Subcutaneous abdominal adipose tissue (tissue), 5 donors: ENCODE data around the gene FGF3.

Source experiments
- H3K27ac ChIP-seq: one replicate; pipeline ENCODE4 v1.7.0; 2013; ENCODE audit warnings: low read depth, mild to moderate bottlenecking, inconsistent platforms, low read length, moderate library complexity
- H3K27me3 ChIP-seq, 5 donors: one replicate each; pipeline ENCODE4 v1.7.0; 2013; ENCODE audit warnings: low read length in 5 of 5, inconsistent platforms in 1 of 5; ENCODE audit not compliant: control insufficient read depth in 5 of 5, insufficient read depth in 4 of 5
- H3K36me3 ChIP-seq, 5 donors: one replicate each; pipeline ENCODE4 v1.7.0; 2013; ENCODE audit warnings: low read length in 5 of 5; ENCODE audit not compliant: control insufficient read depth in 5 of 5, insufficient read depth in 5 of 5
- H3K4me1 ChIP-seq, 5 donors: one replicate each; pipeline ENCODE4 v1.7.0; 2013; ENCODE audit warnings: low read length in 5 of 5, mild to moderate bottlenecking in 3 of 5, moderate library complexity in 1 of 5; ENCODE audit not compliant: control insufficient read depth in 5 of 5, insufficient read depth in 5 of 5
- H3K4me3 ChIP-seq, 5 donors: one replicate each; pipeline ENCODE4 v1.7.0; 2013; ENCODE audit warnings: low read length in 5 of 5, low read depth in 1 of 5
- H3K9ac ChIP-seq, 5 donors: one replicate each; pipeline ENCODE4 v1.7.0; 2013; ENCODE audit warnings: low read length in 5 of 5, mild to moderate bottlenecking in 4 of 5, moderate library complexity in 3 of 5
- H3K9me3 ChIP-seq, 5 donors: one replicate each; pipeline ENCODE4 v1.7.0; 2013; ENCODE audit warnings: low read length in 5 of 5; ENCODE audit not compliant: control insufficient read depth in 5 of 5
- donor health status: healthy.
- donor health status: healthy.
- donor health status: healthy.
- donor health status: healthy.
- donor health status: healthy.

FGF3 gene

GRCh38 chr11:69862797-69863543 is 43.8 kb upstream of the FGF3 start:
- H3K4me3 ChIP-seq: no peak overlapping the region
- H3K27me3 ChIP-seq: peaks cover 8 to 48% (median 44%) of the 10 kb centered on the region in 5 donors
- H3K4me1 ChIP-seq: no peaks in the 10 kb centered on the region
- H3K9ac ChIP-seq: no peak overlapping the region
- no peaks in the 10 kb centered on the region for H3K9me3 ChIP-seq
- no peaks in the 10 kb centered on the region for H3K36me3 ChIP-seq
- no peak overlapping the region for H3K27ac ChIP-seq

DNA sequence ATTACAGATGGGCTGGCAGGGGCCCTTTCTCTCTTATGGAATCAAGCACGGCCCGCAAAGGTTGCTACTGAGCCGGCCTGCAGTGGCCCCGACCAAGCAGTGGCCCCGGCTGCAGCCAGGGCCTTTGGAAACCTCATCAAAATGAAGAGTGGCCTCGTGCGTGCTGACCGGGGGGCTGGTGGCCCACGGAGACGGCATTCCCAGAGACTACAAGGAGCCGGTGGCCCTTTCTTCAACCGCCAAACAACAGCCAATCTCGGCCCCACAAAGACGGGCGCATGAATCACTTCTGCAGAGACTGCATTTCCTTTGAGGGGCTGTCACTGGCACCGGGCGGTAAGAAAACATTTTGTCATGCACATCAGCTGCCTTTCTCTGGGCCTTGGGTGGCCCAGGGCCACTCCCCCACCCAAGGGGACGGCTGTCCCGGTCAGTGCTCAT is 43.1 kb upstream of the FGF3 start:
- no peaks in the 10 kb centered on the region for H3K9me3 ChIP-seq
- no peak overlapping the region for H3K9ac ChIP-seq
- no peak overlapping the region for H3K4me3 ChIP-seq
- no peaks in the 10 kb centered on the region for H3K4me1 ChIP-seq
- no peak overlapping the region for H3K27ac ChIP-seq
- peaks cover 8 to 43% (median 39%) of the 10 kb centered on the region in 5 donors for H3K27me3 ChIP-seq
- H3K36me3 ChIP-seq: no peaks in the 10 kb centered on the region

DNA sequence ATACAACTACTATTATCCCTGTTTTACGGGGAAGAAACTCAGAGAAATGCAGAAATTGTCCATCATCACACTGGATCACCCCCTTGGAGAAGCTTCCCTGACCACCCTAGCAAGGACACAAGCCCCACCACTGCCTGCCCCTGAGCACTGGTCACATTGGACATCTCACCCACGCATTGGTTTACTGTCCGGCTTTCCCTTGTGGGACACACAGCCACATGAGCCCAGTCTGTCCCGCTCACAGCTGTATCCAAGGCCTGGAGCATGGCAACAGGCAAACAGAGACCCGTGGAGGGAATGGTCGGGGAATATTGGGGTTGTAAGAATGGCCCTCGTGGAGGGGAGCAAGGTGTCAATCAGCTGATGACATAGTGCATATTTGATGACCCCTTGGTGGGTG is 42.7 kb upstream of the FGF3 start:
- no peak overlapping the region for H3K27ac ChIP-seq
- no peaks in the 10 kb centered on the region for H3K4me1 ChIP-seq
- no peaks in the 10 kb centered on the region for H3K9me3 ChIP-seq
- no peaks in the 10 kb centered on the region for H3K36me3 ChIP-seq
- no peak overlapping the region for H3K4me3 ChIP-seq
- H3K9ac ChIP-seq: no peak overlapping the region
- peaks cover 4 to 39% (median 36%) of the 10 kb centered on the region in 5 donors for H3K27me3 ChIP-seq

DNA sequence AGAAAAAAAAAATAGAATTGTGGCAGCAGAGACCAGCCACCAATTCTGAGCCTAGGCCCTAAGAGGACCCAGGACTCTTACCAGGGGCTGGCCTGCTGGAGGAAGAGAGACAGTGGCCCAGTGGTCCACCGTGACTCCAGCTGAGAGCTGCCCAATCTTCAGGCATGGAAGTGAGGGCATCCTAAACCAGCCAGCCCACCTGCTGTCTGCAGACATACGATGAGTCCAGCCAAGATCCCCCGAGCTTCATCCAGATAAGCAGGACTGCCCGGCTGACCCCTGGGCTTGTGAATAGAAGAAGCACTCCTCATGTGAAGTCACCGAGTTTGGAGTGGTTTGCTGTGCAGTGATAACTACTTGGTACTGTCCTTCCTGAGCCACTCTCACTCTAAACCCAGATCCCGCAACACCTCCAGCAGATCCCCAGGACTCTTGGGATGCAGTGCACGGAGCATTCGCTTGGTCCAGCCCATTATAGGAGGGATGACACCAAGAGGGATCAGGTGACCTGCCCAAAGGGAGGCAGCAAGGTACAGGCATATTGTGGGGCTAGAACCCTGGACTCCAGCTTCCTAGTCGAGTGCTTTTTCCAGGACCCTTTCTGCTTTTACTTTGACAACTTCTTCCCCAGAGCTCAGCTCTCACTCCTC is 41.7 kb upstream of the FGF3 start:
- H3K27me3 ChIP-seq: peaks cover 3 to 39% (median 36%) of the 10 kb centered on the region in 5 donors

GRCh38 chr11:69860244-69860643 is 41.0 kb upstream of the FGF3 start:
- Histone ChIP-seq H3K27me3 (peaks cover 3 to 35% (median 32%) of the 10 kb centered on the region in 5 donors), H3K36me3 (no peaks in the 10 kb centered on the region), H3K4me1 (no peaks in the 10 kb centered on the region), H3K4me3 (no peak overlapping the region), H3K9me3 (no peaks in the 10 kb centered on the region), H3K27ac (no peak overlapping the region), H3K9ac (no peak overlapping the region)

More for the DNA sequence above, 41.7 kb upstream of the FGF3 start:
- H3K4me1 ChIP-seq: no peaks in the 10 kb centered on the region
- H3K4me3 ChIP-seq: no peak overlapping the region
- no peaks in the 10 kb centered on the region for H3K36me3 ChIP-seq
- H3K9me3 ChIP-seq: no peaks in the 10 kb centered on the region
- H3K27ac ChIP-seq: no peak overlapping the region
- H3K9ac ChIP-seq: no peak overlapping the region

GRCh38 chr11:69859275-69859934 is 40.2 kb upstream of the FGF3 start:
- peaks cover 3 to 27% (median 26%) of the 10 kb centered on the region in 5 donors for H3K27me3 ChIP-seq
- H3K9ac ChIP-seq: no peak overlapping the region
- H3K4me3 ChIP-seq: no peak overlapping the region
- no peak overlapping the region for H3K27ac ChIP-seq
- peaks cover 0 to 2% (median 0%) of the 10 kb centered on the region in 5 donors for H3K9me3 ChIP-seq
- no peaks in the 10 kb centered on the region for H3K36me3 ChIP-seq
- no peaks in the 10 kb centered on the region for H3K4me1 ChIP-seq

- H3K27ac ChIP-seq: no peak overlapping the region
- peaks cover 4 to 19% (median 16%) of the 10 kb centered on the region in 5 donors for H3K27me3 ChIP-seq
Observed at GRCh38 chr11:69855421-69855820, 36.2 kb upstream of the FGF3 start.

DNA sequence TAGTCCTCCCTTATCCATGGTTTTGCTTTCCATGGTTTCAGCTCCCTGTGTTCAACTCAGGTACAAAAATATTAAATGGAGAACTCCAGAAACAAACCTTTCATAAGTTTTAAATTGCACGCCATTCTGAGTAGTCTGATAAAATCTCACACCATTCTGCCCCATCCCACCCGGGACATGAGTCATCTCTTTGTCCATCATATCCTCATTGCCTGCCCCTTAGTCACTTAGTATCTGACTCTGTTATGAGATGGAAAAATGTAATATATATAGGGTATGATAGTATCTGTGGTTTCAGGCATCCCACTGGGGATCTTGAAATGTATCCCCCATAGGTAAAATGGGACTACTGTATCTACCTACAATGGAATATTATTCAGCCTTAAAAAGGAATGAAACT is 35.5 kb upstream of the FGF3 start:
- no peak overlapping the region for H3K4me3 ChIP-seq
- no peaks in the 10 kb centered on the region for H3K4me1 ChIP-seq
- no peak overlapping the region for H3K9ac ChIP-seq
- no peaks in the 10 kb centered on the region for H3K36me3 ChIP-seq
- peaks cover 4 to 16% (median 15%) of the 10 kb centered on the region in 5 donors for H3K27me3 ChIP-seq
- no peak overlapping the region for H3K27ac ChIP-seq
- peaks cover 7 to 20% (median 11%) of the 10 kb centered on the region in 5 donors for H3K9me3 ChIP-seq

More at GRCh38 chr11:69855421-69855820, 36.2 kb upstream of the FGF3 start:
- H3K4me1 ChIP-seq: no peaks in the 10 kb centered on the region
- peaks cover 7 to 20% (median 11%) of the 10 kb centered on the region in 5 donors for H3K9me3 ChIP-seq
- no peak overlapping the region for H3K9ac ChIP-seq
- H3K36me3 ChIP-seq: no peaks in the 10 kb centered on the region
- H3K4me3 ChIP-seq: no peak overlapping the region

- Histone ChIP-seq H3K27me3 (peaks cover 4 to 16% (median 14%) of the 10 kb centered on the region in 5 donors), H3K36me3 (no peaks in the 10 kb centered on the region)
Observed at GRCh38 chr11:69852056-69852455, 32.8 kb upstream of the FGF3 start.

DNA sequence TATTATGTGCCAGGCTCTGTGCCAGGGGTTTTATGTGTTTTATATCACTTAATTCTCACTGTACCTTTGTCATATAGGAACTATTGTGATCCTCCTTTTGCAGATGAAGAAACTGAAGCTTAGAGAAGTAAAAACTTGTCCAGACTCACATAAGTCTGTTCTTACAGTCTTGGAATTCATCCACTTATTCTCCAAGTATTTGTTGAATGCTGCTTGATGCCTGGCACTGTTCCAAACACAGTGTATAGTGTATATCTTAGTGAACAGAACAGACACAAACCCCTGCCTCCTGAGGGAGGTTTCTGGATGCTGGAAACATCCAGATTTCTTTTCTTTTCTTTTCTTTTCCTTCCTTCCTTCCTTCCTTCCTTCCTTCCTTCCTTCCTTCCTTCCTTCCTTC is 29.0 kb upstream of the FGF3 start:
- peaks cover 4 to 19% (median 8%) of the 10 kb centered on the region in 5 donors for H3K9me3 ChIP-seq
- peaks cover 4 to 16% (median 13%) of the 10 kb centered on the region in 5 donors for H3K27me3 ChIP-seq
- H3K36me3 ChIP-seq: no peaks in the 10 kb centered on the region
- H3K4me3 ChIP-seq: no peak overlapping the region
- no peak overlapping the region for H3K27ac ChIP-seq
- H3K9ac ChIP-seq: no peak overlapping the region
- H3K4me1 ChIP-seq: no peaks in the 10 kb centered on the region

More at GRCh38 chr11:69852056-69852455, 32.8 kb upstream of the FGF3 start:
- H3K27ac ChIP-seq: no peak overlapping the region
- no peak overlapping the region for H3K9ac ChIP-seq
- H3K9me3 ChIP-seq: peaks cover 7 to 25% (median 11%) of the 10 kb centered on the region in 5 donors
- no peaks in the 10 kb centered on the region for H3K4me1 ChIP-seq
- H3K4me3 ChIP-seq: no peak overlapping the region
